GM19452 (cell line): ENCODE results near the gene IL16.
"Not testable (repeated sequence)": the region's sequence is repeated elsewhere in the genome, so short reads cannot be mapped to it uniquely, and the experiment has no call there.

ENCODE experiments used
- ATAC-seq: cut with Tn5 transposase; IDR thresholded peaks from one replicate; pipeline ENCODE4 v1.9.1; 2021; ENCODE audit not compliant: unreplicated experiment

IL16 gene

GRCh38 chr15:81309647-81310450 is 113.2 kb downstream of the IL16 start:
- ATAC-seq, result no peak

- ATAC-seq, result no peak
Observed at GRCh38 chr15:81310480-81310879, 113.8 kb downstream of the IL16 start.

- no peak for ATAC-seq
Observed at GRCh38 chr15:81311752-81312464, 115.2 kb downstream of the IL16 start.

GRCh38 chr15:81312790-81313543 is 116.3 kb downstream of the IL16 start:
- ATAC-seq, result no peak

GRCh38 chr15:81313686-81314085 is 117.0 kb downstream of the IL16 start:
- no peak for ATAC-seq

GRCh38 chr15:81314378-81314777 is 117.7 kb downstream of the IL16 start:
- no peak for ATAC-seq

GRCh38 chr15:81315452-81316175 is 118.9 kb downstream of the IL16 start:
- no peak for ATAC-seq

GRCh38 chr15:81316267-81316666 is 119.6 kb downstream of the IL16 start:
- no peak for ATAC-seq

GRCh38 chr15:81317642-81318017 is 121.0 kb downstream of the IL16 start:
- no peak for ATAC-seq

GRCh38 chr15:81321667-81322066 is 125.0 kb downstream of the IL16 start:
- ATAC-seq, result no peak

- no peak for ATAC-seq
Observed at GRCh38 chr15:81322676-81323253, 126.1 kb downstream of the IL16 start.

- ATAC-seq, result peak; percentile 18
Observed at GRCh38 chr15:81323559-81323943, 126.9 kb downstream of the IL16 start.

GRCh38 chr15:81323944-81324881 is 127.5 kb downstream of the IL16 start, which contains the start of gene STARD5:
STARD5 (minus strand) TSS chr15:81324141; CDS start chr15:81324099, 42 bp downstream.
- ATAC-seq, result peak; percentile 100

GRCh38 chr15:81326466-81327212 is 130.0 kb downstream of the IL16 start:
- no peak for ATAC-seq

GRCh38 chr15:81327516-81327915 is 130.8 kb downstream of the IL16 start:
- no peak for ATAC-seq

GRCh38 chr15:81329446-81329845 is 132.8 kb downstream of the IL16 start:
- no peak for ATAC-seq

- ATAC-seq, result no peak
Observed at GRCh38 chr15:81330366-81331090, 133.8 kb downstream of the IL16 start.

GRCh38 chr15:81331141-81331540 is 134.5 kb downstream of the IL16 start:
- not testable (repeated sequence) for ATAC-seq
